H1 (cell line): ENCODE measurements around the gene C11orf58. TPM values are rescaled to one million over a fixed set of nuclear protein-coding genes. Genes with fewer than 3 reads are reported as not detected.

Source experiments
- CTCF ChIA-PET: fragments of 300-600 bp; sonication (Branson Sonifier 250); formaldehyde crosslinking; loops from one replicate; lab custom pipeline; 2021; ENCODE audit not compliant: partially characterized antibody; lab: Charles Lee
- POLR2A ChIA-PET: fragments of 300-600 bp; sonication (Branson Sonifier 250); formaldehyde crosslinking; loops from one replicate; lab custom pipeline; 2021; ENCODE audit warnings: inconsistent platforms; ENCODE audit not compliant: partially characterized antibody; lab: Charles Lee
- DNase-seq, 2 experiments: peaks; one replicate each; pipeline versions ENCODE4 v3.0.0 to v3.0.0-alpha.2; 2010 to 2022; ENCODE audit warnings: low spot score in 2 of 2, low read depth in 1 of 2, mixed read lengths in 1 of 2
- FAIRE-seq: peaks from 2 replicates; lab custom pipeline; 2011; peaks lifted over from hg19 to GRCh38; lab: Jason Lieb, UNC
- H2AFZ ChIP-seq: 2 replicates; pipeline ENCODE4 v1.8.1; 2012; ENCODE audit warnings: low read length, inconsistent platforms
- H2AK5ac ChIP-seq: 2 replicates; pipeline ENCODE4 v1.6.1; 2013; ENCODE audit warnings: low read depth, low read length
- H2BK120ac ChIP-seq: replicated peaks from 2 replicates; pipeline ENCODE3; 2013; ENCODE audit warnings: low read depth, low read length, inconsistent platforms
- H2BK12ac ChIP-seq: 2 replicates; pipeline ENCODE4 v1.6.1; 2013; ENCODE audit warnings: low read depth, low read length
- H2BK15ac ChIP-seq: 2 replicates; pipeline ENCODE4 v1.6.1; 2013; ENCODE audit warnings: low read length
- H2BK20ac ChIP-seq: 2 replicates; pipeline ENCODE4 v1.6.1; 2013; ENCODE audit warnings: low read length
- H2BK5ac ChIP-seq: 2 replicates; pipeline ENCODE4 v1.6.1; 2013; ENCODE audit warnings: low read depth, low read length
- H3K14ac ChIP-seq: 2 replicates; pipeline ENCODE4 v1.6.1; 2013; ENCODE audit warnings: inconsistent platforms; ENCODE audit not compliant: insufficient read length
- H3K18ac ChIP-seq: 2 replicates; pipeline ENCODE4 v1.6.1; 2013; ENCODE audit warnings: low read length; ENCODE audit errors: extremely low read depth
- H3K23ac ChIP-seq: 2 replicates; pipeline ENCODE4 v1.6.1; 2013; ENCODE audit warnings: inconsistent platforms; ENCODE audit not compliant: insufficient read length
- H3K23me2 ChIP-seq: 2 replicates; pipeline ENCODE4 v1.6.1; 2013; ENCODE audit warnings: low read depth, low read length
- H3K27ac ChIP-seq: 2 replicates; pipeline ENCODE4 v1.6.1; 2011; ENCODE audit warnings: low read depth, low read length, inconsistent platforms
- H3K27me3 ChIP-seq, 4 experiments: replicated peaks in 1 of 4; 1 replicate in 1 of 4; 2 replicates in 3 of 4; pipeline versions ENCODE4 v1.6.1 to v1.8.1; 2011 to 2013; ENCODE audit warnings: low read length in 3 of 4, mild to moderate bottlenecking in 3 of 4, inconsistent platforms in 2 of 4, mixed read lengths in 2 of 4, moderate library complexity in 1 of 4; ENCODE audit not compliant: control insufficient read depth in 3 of 4, insufficient read depth in 3 of 4; ENCODE audit errors: extremely low read depth in 1 of 4
- H3K36me3 ChIP-seq, 4 experiments: 2 replicates each; pipeline versions ENCODE4 v1.6.1 to v1.8.1; 2011 to 2013; ENCODE audit warnings: mild to moderate bottlenecking in 4 of 4, low read length in 3 of 4, moderate library complexity in 2 of 4, control low read depth in 1 of 4, inconsistent platforms in 1 of 4; ENCODE audit not compliant: insufficient read depth in 4 of 4, control insufficient read depth in 2 of 4
- H3K4ac ChIP-seq: replicated peaks from 2 replicates; pipeline ENCODE3; 2013; ENCODE audit warnings: low read length, low read depth, mixed read lengths, inconsistent platforms; ENCODE audit not compliant: insufficient read length
- H3K4me1 ChIP-seq, 4 experiments: replicated peaks in 1 of 4; 1 replicate in 1 of 4; 2 replicates in 3 of 4; pipeline versions ENCODE4 v1.6.1 to v1.8.1; 2011 to 2013; ENCODE audit warnings: low read length in 3 of 4, inconsistent platforms in 2 of 4, mixed read lengths in 1 of 4; ENCODE audit not compliant: insufficient read depth in 4 of 4, control insufficient read depth in 3 of 4
- H3K4me2 ChIP-seq, 2 experiments: 2 replicates each; pipeline versions ENCODE4 v1.6.1 to v1.8.1; 2011 to 2013; ENCODE audit warnings: low read depth in 2 of 2, low read length in 2 of 2, control low read depth in 1 of 2, inconsistent platforms in 1 of 2, mild to moderate bottlenecking in 1 of 2; ENCODE audit not compliant: insufficient read depth in 1 of 2
- H3K4me3 ChIP-seq, 4 experiments: fragments of 200-600, 300-600 bp in 1 of 4; sonication (generic), shearing (Covaris generic), sonication (Bioruptor Twin) in 1 of 4; 2 replicates each; pipeline versions ENCODE4 v1.5.1 to v1.8.1; 2011 to 2016; ENCODE audit warnings: low read length in 4 of 4, low read depth in 3 of 4, control low read depth in 2 of 4, inconsistent platforms in 2 of 4, mild to moderate bottlenecking in 2 of 4, mixed read lengths in 1 of 4, moderate library complexity in 1 of 4; ENCODE audit not compliant: insufficient read depth in 2 of 4; ENCODE audit errors: extremely low read depth in 1 of 4
- H3K56ac ChIP-seq: replicated peaks from 2 replicates; pipeline ENCODE3; 2013; ENCODE audit warnings: low read depth, mild to moderate bottlenecking, mixed read lengths, low read length, inconsistent platforms; ENCODE audit not compliant: insufficient read length
- H3K79me1 ChIP-seq: 2 replicates; pipeline ENCODE4 v1.6.1; 2013; ENCODE audit warnings: low read depth, low read length, control low read depth
- H3K79me2 ChIP-seq, 2 experiments: 2 replicates each; pipeline versions ENCODE4 v1.6.1 to v1.8.1; 2012 to 2013; ENCODE audit warnings: low read length in 2 of 2, mild to moderate bottlenecking in 2 of 2, inconsistent platforms in 1 of 2; ENCODE audit not compliant: insufficient read depth in 2 of 2, control insufficient read depth in 1 of 2
- H3K9ac ChIP-seq, 4 experiments: replicated peaks in 1 of 4; 1 replicate in 1 of 4; 2 replicates in 3 of 4; pipeline versions ENCODE4 v1.6.1 to v1.8.1; 2011 to 2013; ENCODE audit warnings: low read depth in 3 of 4, low read length in 3 of 4, control low read depth in 2 of 4, mild to moderate bottlenecking in 2 of 4, moderate library complexity in 2 of 4, inconsistent platforms in 1 of 4; ENCODE audit errors: extremely low read depth in 1 of 4
- H3K9me3 ChIP-seq, 2 experiments: 2 replicates each; pipeline versions ENCODE4 v1.6.1 to v1.8.1; 2012 to 2013; ENCODE audit warnings: mild to moderate bottlenecking in 2 of 2, moderate library complexity in 2 of 2, control low read depth in 1 of 2, inconsistent platforms in 1 of 2, low read depth in 1 of 2, low read length in 1 of 2, mixed read lengths in 1 of 2; ENCODE audit not compliant: insufficient read depth in 2 of 2
- H4K20me1 ChIP-seq, 2 experiments: replicated peaks in 1 of 2; 2 replicates each; pipeline versions ENCODE3 to v1.8.1; 2011 to 2013; ENCODE audit warnings: inconsistent platforms in 2 of 2, low read length in 2 of 2, mild to moderate bottlenecking in 1 of 2; ENCODE audit not compliant: insufficient read depth in 2 of 2, control insufficient read depth in 1 of 2
- H4K5ac ChIP-seq: 2 replicates; pipeline ENCODE4 v1.6.1; 2013; ENCODE audit warnings: low read length, low read depth, mixed read lengths, inconsistent platforms; ENCODE audit not compliant: insufficient read length
- H4K8ac ChIP-seq: 2 replicates; pipeline ENCODE4 v1.8.0; 2013; ENCODE audit warnings: mild to moderate bottlenecking, moderate library complexity, low read length, inconsistent platforms; ENCODE audit not compliant: insufficient read depth; ENCODE audit errors: extremely low read depth
- H4K91ac ChIP-seq: replicated peaks from 2 replicates; pipeline ENCODE3; 2013; ENCODE audit warnings: low read length, mixed read lengths, inconsistent platforms; ENCODE audit not compliant: insufficient read length
- ASH2L ChIP-seq: fragments of 200-600, 300-600 bp; sonication (generic); IDR thresholded peaks from one replicate; pipeline ENCODE4 v1.7.1; 2017; ENCODE audit warnings: low read length
- BRCA1 ChIP-seq: IDR thresholded peaks from 2 replicates; pipeline ENCODE4 v1.6.1; 2012; ENCODE audit warnings: low read depth, low read length, improper control_type of control experiment
- CBX5 ChIP-seq: fragments of 300-800, 300-1000 bp; sonication (generic); IDR thresholded peaks from 2 replicates; pipeline ENCODE4 v1.7.1; 2016; ENCODE audit warnings: antibody characterized with exemption, low read length, low read depth
- CBX8 ChIP-seq: fragments of 300-800, 300-1000 bp; sonication (generic); IDR thresholded peaks from 2 replicates; pipeline ENCODE4 v1.7.1; 2016; ENCODE audit warnings: low read depth, low read length, borderline replicate concordance
- CHD1 ChIP-seq: IDR thresholded peaks from 2 replicates; pipeline ENCODE4 v1.6.1; 2012; ENCODE audit warnings: low read depth, low read length, improper control_type of control experiment
- CTCF ChIP-seq, 3 experiments: IDR thresholded peaks; 1 replicate in 2 of 3; 2 replicates in 1 of 3; pipeline versions ENCODE4 v1.5.1 to v1.6.1; 2011; ENCODE audit warnings: low read length in 3 of 3, mild to moderate bottlenecking in 3 of 3, inconsistent platforms in 2 of 3, low read depth in 1 of 3, moderate library complexity in 1 of 3; ENCODE audit not compliant: insufficient read depth in 1 of 3; ENCODE audit errors: control extremely low read depth in 1 of 3
- EGR1 ChIP-seq: IDR thresholded peaks from 2 replicates; pipeline ENCODE4 v1.6.1; 2011; ENCODE audit warnings: low read depth, low read length, borderline replicate concordance
- EP300 ChIP-seq, 2 experiments: IDR thresholded peaks; 1 replicate in 1 of 2; 2 replicates in 1 of 2; pipeline ENCODE4 v1.6.1; 2011 to 2012; ENCODE audit warnings: low read depth in 2 of 2, low read length in 2 of 2, mild to moderate bottlenecking in 2 of 2, borderline replicate concordance in 1 of 2, inconsistent platforms in 1 of 2, moderate library complexity in 1 of 2
- GABPA ChIP-seq: IDR thresholded peaks from 2 replicates; pipeline ENCODE4 v1.6.1; 2011; ENCODE audit warnings: mild to moderate bottlenecking, low read length, moderate library complexity, borderline replicate concordance; ENCODE audit not compliant: insufficient read depth
- MAX ChIP-seq: IDR thresholded peaks from 2 replicates; pipeline ENCODE4 v1.6.1; 2012; ENCODE audit warnings: inconsistent platforms
- RXRA ChIP-seq: IDR thresholded peaks from 2 replicates; pipeline ENCODE4 v1.6.1; 2011; ENCODE audit warnings: low read depth, mild to moderate bottlenecking, low read length, moderate library complexity; ENCODE audit not compliant: insufficient read depth
- SIRT6 ChIP-seq: IDR thresholded peaks from one replicate; pipeline ENCODE4 v1.7.1; 2012; ENCODE audit warnings: low read length, inconsistent platforms
- WGBS, 2 experiments: shearing (Covaris generic) in 1 of 2; methylation state at CpG; one replicate each; pipeline versions ENCODE4 v1.1.6 to v1.1.7; 2013 to 2015; ENCODE audit warnings: low lambda C conversion rate in 2 of 2, mixed read lengths in 2 of 2, inconsistent platforms in 1 of 2, low coverage in 1 of 2, missing lambda C conversion rate in 1 of 2; ENCODE audit not compliant: insufficient replicate concordance in 2 of 2, insufficient coverage in 1 of 2, insufficient read length in 1 of 2; ENCODE audit errors: extremely low coverage in 1 of 2, missing lambda C conversion rate in 1 of 2; 5-methylcytosine and 5-hydroxymethylcytosine counted together
- polyA plus RNA-seq, 7 experiments: library from polyadenylated mRNA; depleted of rRNA in 3 of 7; stranded (reverse) in 5 of 7; unstranded in 2 of 7; fragments of >200 nt in 5 of 7; fragments of 200-250 nt in 2 of 7; gene quantifications; 1 replicate in 5 of 7; 2 replicates in 1 of 7; 4 replicates in 1 of 7; pipeline versions ENCODE4 v1.2.1 to v1.2.3, GENCODE V29; 2011 to 2013; ENCODE audit warnings: missing spikeins in 2 of 7, mixed read lengths in 2 of 7
- total RNA-seq: library from RNA; stranded (reverse); fragmentation: NEBNext Ultra II Directional; extraction: Animal tissue kit (Norgen Biotek cat#: 25700); gene quantifications from 2 replicates; pipeline ENCODE4 v1.2.1, GENCODE V29; 2021

The C11orf58 gene
- total and polyA plus RNA-seq, 2 of the 8 experiments (the other 6 are each of a cell fraction or from before 2014, with no cell fraction given): 70.7 to 181 TPM

GRCh38 chr11:16779436-16779835 lies 41.0 kb downstream of the C11orf58 start:
- no peak overlapping the region for H2AK5ac ChIP-seq
- H3K4me3 ChIP-seq: no peak overlapping the region
- DNase-seq: no peak
- H3K9me3 ChIP-seq: no peaks in the 10 kb centered on the region
- no peak overlapping the region for H4K5ac ChIP-seq
- no peak overlapping the region for H2AFZ ChIP-seq
- H3K9ac ChIP-seq: no peak overlapping the region
- no peaks in the 10 kb centered on the region; a peak in 1 of 7 replicates for H3K4me1 ChIP-seq
- H2BK120ac ChIP-seq: no peak overlapping the region
- no peak for FAIRE-seq
- H3K18ac ChIP-seq: no peak overlapping the region
- no peak overlapping the region for H2BK12ac ChIP-seq
- H3K27ac ChIP-seq: no peak overlapping the region
- no peaks in the 10 kb centered on the region for H3K79me2 ChIP-seq
- no peak overlapping the region for H3K56ac ChIP-seq
- 89% methylated on average over 8 of the region's 8 CpGs; no CpG with 5 or more reads in 1 of the 2 experiments for WGBS, 2 experiments
- no peaks in the 10 kb centered on the region for H4K20me1 ChIP-seq
- ChIA-PET POLR2A (no interaction called here), CTCF (interaction anchor here (2.2 kb wide), 1 partner anchor 8 kb away, joined by 12 read pairs; no protein-coding TSS in a partner anchor)
- H2BK20ac ChIP-seq: no peak overlapping the region
- no peak overlapping the region for H3K14ac ChIP-seq
- H3K4me2 ChIP-seq: no peak overlapping the region
- H3K4ac ChIP-seq: no peak overlapping the region
- no peaks in the 10 kb centered on the region for H3K27me3 ChIP-seq
- H4K8ac ChIP-seq: no peak overlapping the region
- H3K23me2 ChIP-seq: peaks cover 3% of the 10 kb centered on the region; the same call in 1 of the 2 replicates
- no peak overlapping the region for H3K23ac ChIP-seq
- H3K36me3 ChIP-seq: peaks cover 0 to 4% (median 0%) of the 10 kb centered on the region in 4 experiments; a peak in 1 of 8 replicates
- H2BK5ac ChIP-seq: no peak overlapping the region
- no peak overlapping the region for H2BK15ac ChIP-seq
- H4K91ac ChIP-seq: no peak overlapping the region
- H3K79me1 ChIP-seq: no peaks in the 10 kb centered on the region
- TF ChIP-seq GABPA: no peak
- no peak for TF ChIP-seq MAX
- no peak for TF ChIP-seq BRCA1
- no peak for TF ChIP-seq RXRA
- TF ChIP-seq CTCF (IDR thresholded peaks at IDR 0.05; ENCODE audit: control extremely low read depth in 1 of 3, insufficient read depth in 1 of 3, low read depth in 1 of 3, low read length in 3 of 3): no peak
- TF ChIP-seq CBX5: no peak
- no peak for TF ChIP-seq SIRT6
- no peak for TF ChIP-seq CBX8
- TF ChIP-seq EGR1: no peak
- TF ChIP-seq CHD1: no peak
- no peak for TF ChIP-seq ASH2L
- no peak for TF ChIP-seq EP300 (IDR thresholded peaks at IDR 0.05; ENCODE audit: borderline replicate concordance in 1 of 2, low read depth in 2 of 2, low read length in 2 of 2)
